Thoracic aorta (tissue), 2 donors: ENCODE results near the gene MYO1D. TPM values are rescaled to one million over a fixed set of nuclear protein-coding genes. Genes with fewer than 3 reads are reported as not detected.

Experiments
- ATAC-seq: fragments of 150-250 bp; one replicate; pipeline ENCODE4 v1.8.0; 2017; ENCODE audit warnings: low read depth; ENCODE audit not compliant: insufficient number of reproducible peaks, low FRiP score
- DNase-seq: peaks from one replicate; pipeline ENCODE4 v3.0.0-alpha.2; 2020; ENCODE audit warnings: low spot score
- H3K27ac ChIP-seq, 2 donors: fragments of 200-600 bp; sonication (generic); 1 replicate in 1 of 2; 2 replicates in 1 of 2; pipeline ENCODE4 v1.5.1; 2016; ENCODE audit warnings: mild to moderate bottlenecking in 2 of 2, moderate library complexity in 2 of 2
- H3K27me3 ChIP-seq: fragments of 200-600 bp; sonication (generic); replicated peaks from 2 replicates; pipeline ENCODE4 v1.6.0; 2016; ENCODE audit warnings: mild to moderate bottlenecking; ENCODE audit not compliant: insufficient read depth
- H3K36me3 ChIP-seq: fragments of 200-600 bp; sonication (generic); one replicate; pipeline ENCODE4 v1.5.1; 2016
- H3K4me1 ChIP-seq, 2 donors: fragments of 200-600 bp; sonication (generic); 1 replicate in 1 of 2; 2 replicates in 1 of 2; pipeline versions ENCODE4 v1.5.1 to v1.6.0; 2016; ENCODE audit warnings: low read depth in 2 of 2, mild to moderate bottlenecking in 1 of 2; ENCODE audit not compliant: control insufficient read depth in 1 of 2
- H3K4me3 ChIP-seq: fragments of 200-600 bp; sonication (generic); 2 replicates; pipeline ENCODE4 v1.5.1; 2016; ENCODE audit warnings: mild to moderate bottlenecking
- H3K9me3 ChIP-seq: fragments of 200-600 bp; sonication (generic); 2 replicates; pipeline ENCODE4 v1.5.1; 2016
- total RNA-seq, 2 donors: library from RNA; depleted of rRNA; stranded (reverse); fragments of >200 nt; gene quantifications; one replicate each; pipeline versions ENCODE4 v1.1.0 to v1.2.3, GENCODE V29; 2016
- TF ChIP-seq, protein P1 (sequence below): fragments of 200-600 bp; sonication (generic); IDR thresholded peaks from one replicate; pipeline ENCODE4 v1.5.1; 2019; ENCODE audit warnings: antibody characterized with exemption

The MYO1D gene
- total RNA-seq, 2 donors from 2014 or later: 257 to 370 TPM

DNA sequence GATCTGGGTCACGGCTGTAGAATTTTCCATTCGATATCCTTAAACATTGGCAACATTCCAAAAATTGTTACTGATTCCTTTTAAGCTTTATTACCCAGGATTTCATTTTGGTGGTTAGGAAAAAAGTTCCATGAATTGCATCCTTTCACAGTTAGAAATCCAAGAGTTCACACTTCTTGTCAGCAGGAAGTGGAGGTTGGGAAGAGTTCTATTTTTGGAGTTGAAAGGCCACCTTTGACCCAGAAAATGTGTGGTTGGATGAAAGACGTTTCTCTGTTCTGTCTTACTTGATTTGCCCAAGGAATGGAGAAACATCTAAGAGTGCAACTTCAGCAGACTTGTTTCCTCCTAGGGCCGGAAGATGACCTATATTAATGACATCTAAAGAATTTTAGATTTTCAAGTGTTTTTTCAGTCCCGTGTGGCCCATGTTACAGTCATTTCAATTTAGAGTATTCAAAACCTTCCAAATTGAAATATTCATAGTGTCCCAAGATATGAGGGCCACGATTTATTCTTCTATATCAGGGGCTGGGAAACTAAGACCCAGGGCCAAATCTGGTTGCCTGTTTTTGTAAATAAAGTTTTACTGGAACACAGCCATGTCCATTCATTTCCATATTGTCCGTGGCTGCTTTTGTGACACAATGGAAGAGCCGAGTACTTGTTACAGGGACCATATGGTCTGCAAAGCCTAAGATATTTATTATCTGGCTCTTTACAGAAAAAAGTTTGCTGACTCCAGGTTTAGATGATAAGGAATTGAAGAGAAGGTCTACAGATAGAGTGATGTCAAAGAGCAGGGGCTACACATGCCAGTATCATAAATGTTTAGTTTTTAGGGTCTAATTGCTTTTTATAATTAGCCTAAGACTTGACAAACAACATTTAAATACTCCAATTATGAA is 339.9 kb downstream of the MYO1D start:
- TF ChIP-seq, protein P1, sequence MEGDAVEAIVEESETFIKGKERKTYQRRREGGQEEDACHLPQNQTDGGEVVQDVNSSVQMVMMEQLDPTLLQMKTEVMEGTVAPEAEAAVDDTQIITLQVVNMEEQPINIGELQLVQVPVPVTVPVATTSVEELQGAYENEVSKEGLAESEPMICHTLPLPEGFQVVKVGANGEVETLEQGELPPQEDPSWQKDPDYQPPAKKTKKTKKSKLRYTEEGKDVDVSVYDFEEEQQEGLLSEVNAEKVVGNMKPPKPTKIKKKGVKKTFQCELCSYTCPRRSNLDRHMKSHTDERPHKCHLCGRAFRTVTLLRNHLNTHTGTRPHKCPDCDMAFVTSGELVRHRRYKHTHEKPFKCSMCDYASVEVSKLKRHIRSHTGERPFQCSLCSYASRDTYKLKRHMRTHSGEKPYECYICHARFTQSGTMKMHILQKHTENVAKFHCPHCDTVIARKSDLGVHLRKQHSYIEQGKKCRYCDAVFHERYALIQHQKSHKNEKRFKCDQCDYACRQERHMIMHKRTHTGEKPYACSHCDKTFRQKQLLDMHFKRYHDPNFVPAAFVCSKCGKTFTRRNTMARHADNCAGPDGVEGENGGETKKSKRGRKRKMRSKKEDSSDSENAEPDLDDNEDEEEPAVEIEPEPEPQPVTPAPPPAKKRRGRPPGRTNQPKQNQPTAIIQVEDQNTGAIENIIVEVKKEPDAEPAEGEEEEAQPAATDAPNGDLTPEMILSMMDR: no peak
- peaks cover 0 to 9% of the 10 kb centered on the region in 2 donors for H3K4me1 ChIP-seq
- ATAC-seq: no peak
- H3K9me3 ChIP-seq: no peaks in the 10 kb centered on the region
- DNase-seq: no peak
- no peaks in the 10 kb centered on the region for H3K27me3 ChIP-seq
- H3K36me3 ChIP-seq: peaks cover 12% of the 10 kb centered on the region
- no peak overlapping the region for H3K4me3 ChIP-seq
- no peak overlapping the region for H3K27ac ChIP-seq

DNA sequence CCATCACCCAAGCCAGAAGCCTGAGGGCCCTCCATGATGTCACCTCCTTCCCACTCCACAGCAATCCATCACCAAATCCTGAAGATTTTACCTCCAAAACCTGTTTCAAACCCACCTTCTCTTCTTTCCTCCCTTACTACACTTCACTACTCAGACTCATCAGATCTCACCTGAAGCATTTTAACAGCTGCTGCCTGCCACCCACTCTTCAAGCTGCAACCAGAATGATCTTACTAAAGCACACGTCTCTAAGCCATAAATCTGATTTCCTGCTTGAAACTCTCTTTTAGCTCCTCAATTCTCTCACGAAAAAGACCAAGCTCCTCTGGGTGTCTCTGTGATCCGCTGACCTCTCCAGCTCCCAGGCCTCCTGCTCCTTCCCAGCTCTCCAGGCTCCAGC is 343.6 kb downstream of the MYO1D start:
- ATAC-seq: no peak
- DNase-seq: no peak
- peaks cover 13% of the 10 kb centered on the region for H3K36me3 ChIP-seq
- H3K9me3 ChIP-seq: no peaks in the 10 kb centered on the region
- peaks cover 0 to 9% of the 10 kb centered on the region in 2 donors for H3K4me1 ChIP-seq
- TF ChIP-seq, protein P1: no peak
- H3K27ac ChIP-seq: no peak overlapping the region
- H3K4me3 ChIP-seq: no peak overlapping the region
- H3K27me3 ChIP-seq: no peaks in the 10 kb centered on the region

DNA sequence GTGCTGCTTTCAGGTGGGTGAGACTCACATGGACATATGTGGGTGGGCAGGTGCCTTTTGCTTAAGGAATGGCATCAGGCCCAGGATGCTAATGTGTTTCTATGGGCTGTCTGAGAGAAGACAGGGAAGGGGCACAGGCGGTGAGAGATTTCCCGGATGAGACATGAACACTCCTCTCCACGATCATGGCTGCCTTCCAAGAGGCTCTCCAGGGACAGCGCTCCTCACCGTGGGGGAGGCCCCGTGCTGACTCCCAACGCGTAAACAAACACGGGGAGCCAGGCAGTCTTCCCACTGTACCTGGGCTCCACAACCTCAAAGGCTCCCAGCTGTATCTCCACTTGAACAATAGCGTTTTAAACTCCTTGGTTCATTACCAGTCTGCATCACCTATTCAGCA is 347.3 kb downstream of the MYO1D start:
- no peak overlapping the region for H3K27ac ChIP-seq
- no peaks in the 10 kb centered on the region for H3K27me3 ChIP-seq
- DNase-seq (no peak), ATAC-seq (no peak)
- TF ChIP-seq, protein P1: no peak
- no peak overlapping the region for H3K4me3 ChIP-seq
- no peaks in the 10 kb centered on the region for H3K9me3 ChIP-seq
- peaks cover 0 to 10% of the 10 kb centered on the region in 2 donors for H3K4me1 ChIP-seq
- peaks cover 19% of the 10 kb centered on the region for H3K36me3 ChIP-seq

DNA sequence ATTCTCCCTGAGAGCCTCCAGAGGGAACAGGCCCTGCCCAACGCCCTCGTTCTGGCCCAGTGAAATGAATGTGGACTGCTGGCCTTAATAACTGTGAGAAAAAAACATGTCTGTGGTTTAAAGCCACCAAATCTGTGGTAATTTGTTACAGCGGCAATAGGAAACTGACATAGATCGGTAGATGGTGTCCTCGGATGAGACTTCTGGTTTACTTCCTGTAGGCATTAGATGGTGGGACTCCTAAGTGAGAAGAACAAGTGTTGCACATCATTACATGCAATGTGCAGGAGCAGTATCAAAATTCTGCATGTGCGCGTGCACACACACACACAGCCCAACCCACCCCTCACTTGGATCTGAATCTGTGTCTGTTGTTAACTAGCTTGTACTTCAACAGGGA is 348.1 kb downstream of the MYO1D start:
- H3K27ac ChIP-seq: no peak overlapping the region
- no peak overlapping the region for H3K4me3 ChIP-seq
- no peaks in the 10 kb centered on the region for H3K27me3 ChIP-seq
- DNase-seq (no peak), ATAC-seq (no peak)
- peaks cover 19% of the 10 kb centered on the region for H3K36me3 ChIP-seq
- TF ChIP-seq, protein P1: no peak
- peaks cover 0 to 10% of the 10 kb centered on the region in 2 donors for H3K4me1 ChIP-seq
- no peaks in the 10 kb centered on the region for H3K9me3 ChIP-seq

DNA sequence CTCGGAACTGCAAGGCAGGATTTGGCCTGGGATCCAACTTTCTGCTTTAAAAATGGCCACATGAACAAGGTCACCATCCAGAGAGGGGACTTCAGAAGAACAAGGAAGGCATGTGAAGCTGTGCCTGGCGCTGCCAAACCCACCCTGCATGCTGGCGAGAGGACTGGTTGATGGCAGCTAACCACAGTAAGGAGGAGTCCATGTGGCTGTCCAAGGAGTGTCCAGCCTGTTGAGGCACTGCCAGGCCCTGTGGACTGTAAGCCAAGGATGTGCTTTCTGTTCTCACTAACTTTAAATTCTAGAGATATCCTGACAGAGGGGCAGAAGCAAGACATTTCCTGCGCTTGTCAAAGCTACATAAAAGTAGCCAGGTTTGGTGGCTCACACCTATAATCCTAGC is 349.8 kb downstream of the MYO1D start:
- no peak for ATAC-seq
- Histone ChIP-seq H3K27me3 (no peaks in the 10 kb centered on the region), H3K9me3 (no peaks in the 10 kb centered on the region), H3K36me3 (peaks cover 13% of the 10 kb centered on the region), H3K27ac (no peak overlapping the region), H3K4me1 (peaks cover 0 to 10% of the 10 kb centered on the region in 2 donors), H3K4me3 (no peak overlapping the region)
- TF ChIP-seq, protein P1: no peak
- DNase-seq: no peak
